SK-N-SH (cell line): ENCODE measurements around the gene DIS3L2. TPM values are rescaled to one million over a fixed set of nuclear protein-coding genes. Genes with fewer than 3 reads are reported as not detected.
"Not testable (repeated sequence)": the region's sequence is repeated elsewhere in the genome, so short reads cannot be mapped to it uniquely, and the experiment has no call there.

ENCODE experiments used
- CTCF ChIA-PET: fragments of 300-600, 350-600 bp; formaldehyde crosslinking; extraction: SDS; loops from one replicate; lab custom pipeline; 2021; lab: Yijun Ruan, JAX
- POLR2A ChIA-PET: fragments of 350-600 bp; sonication (Branson Sonifier 250); formaldehyde crosslinking; extraction: SDS; loops from one replicate; lab custom pipeline; 2020; ENCODE audit warnings: antibody characterized with exemption, inconsistent platforms; lab: Yijun Ruan, JAX
- DNase-seq: peaks from one replicate; pipeline ENCODE4 v3.0.0; 2012
- H2AFZ ChIP-seq: fragments of 200-600 bp; sonication (generic); 2 replicates; pipeline ENCODE4 v1.8.1; 2016; ENCODE audit warnings: antibody characterized with exemption, mild to moderate bottlenecking, low read depth
- H3F3A ChIP-seq: fragments of 200-600 bp; sonication (generic); replicated peaks from 2 replicates; pipeline ENCODE3; 2016; ENCODE audit warnings: antibody characterized with exemption, mild to moderate bottlenecking; ENCODE audit not compliant: insufficient read depth
- H3K27ac ChIP-seq, 2 experiments: fragments of 200-500 bp in 1 of 2; fragments of 200-600 bp in 1 of 2; sonication (Bioruptor generic) in 1 of 2; sonication (generic), shearing (Covaris generic) in 1 of 2; 2 replicates each; pipeline versions ENCODE4 v1.5.1 to v1.6.1; 2014 to 2016; ENCODE audit warnings: low read depth in 2 of 2, inconsistent platforms in 1 of 2, low read length in 1 of 2, mild to moderate bottlenecking in 1 of 2, mixed read lengths in 1 of 2
- H3K27me3 ChIP-seq: fragments of 200-600 bp; sonication (generic), shearing (Covaris generic); 2 replicates; pipeline ENCODE4 v1.6.1; 2016; ENCODE audit warnings: mixed run types; ENCODE audit not compliant: insufficient read depth
- H3K36me3 ChIP-seq, 2 experiments: fragments of 200-500 bp in 1 of 2; fragments of 200-600 bp in 1 of 2; sonication (Bioruptor generic) in 1 of 2; sonication (generic) in 1 of 2; replicated peaks in 1 of 2; 2 replicates each; pipeline versions ENCODE3 to v1.5.1; 2014 to 2016; ENCODE audit warnings: low read length in 1 of 2, mild to moderate bottlenecking in 1 of 2; ENCODE audit not compliant: insufficient read depth in 2 of 2, control insufficient read depth in 1 of 2
- H3K4me1 ChIP-seq, 2 experiments: fragments of 200-500 bp in 1 of 2; fragments of 200-600 bp in 1 of 2; sonication (Bioruptor generic) in 1 of 2; sonication (generic), shearing (Covaris generic) in 1 of 2; 2 replicates each; pipeline versions ENCODE4 v1.5.1 to v1.6.1; 2014 to 2016; ENCODE audit warnings: low read depth in 1 of 2, low read length in 1 of 2, mixed run types in 1 of 2; ENCODE audit not compliant: insufficient read depth in 2 of 2, control insufficient read depth in 1 of 2
- H3K4me2 ChIP-seq: fragments of 200-600 bp; sonication (generic), shearing (Covaris generic); 2 replicates; pipeline ENCODE4 v1.6.1; 2017; ENCODE audit warnings: mixed run types
- H3K4me3 ChIP-seq, 2 experiments: fragments of 200-500 bp in 1 of 2; fragments of 200-600 bp in 1 of 2; sonication (Bioruptor generic) in 1 of 2; sonication (generic), shearing (Covaris generic) in 1 of 2; 2 replicates each; pipeline versions ENCODE4 v1.5.1 to v1.8.1; 2014 to 2016; ENCODE audit warnings: low read depth in 2 of 2, inconsistent platforms in 1 of 2, low read length in 1 of 2, mild to moderate bottlenecking in 1 of 2, mixed read lengths in 1 of 2, moderate library complexity in 1 of 2
- H3K79me2 ChIP-seq: fragments of 200-600 bp; sonication (generic); 2 replicates; pipeline ENCODE4 v1.8.1; 2017; ENCODE audit warnings: mild to moderate bottlenecking; ENCODE audit not compliant: insufficient read depth
- H3K9ac ChIP-seq: fragments of 200-600 bp; sonication (generic); 2 replicates; pipeline ENCODE4 v1.6.1; 2017; ENCODE audit warnings: mixed run types
- H3K9me2 ChIP-seq: fragments of 200-600 bp; sonication (generic); 2 replicates; pipeline ENCODE4 v1.6.1; 2017; ENCODE audit warnings: mixed run types
- H3K9me3 ChIP-seq: fragments of 200-600 bp; sonication (generic); 2 replicates; pipeline ENCODE4 v1.6.1; 2017; ENCODE audit warnings: mixed run types, mild to moderate bottlenecking, moderate library complexity
- H4K20me1 ChIP-seq: fragments of 200-600 bp; sonication (generic); 2 replicates; pipeline ENCODE4 v1.6.1; 2017; ENCODE audit warnings: mild to moderate bottlenecking, mixed run types; ENCODE audit not compliant: insufficient read depth
- ELF1 ChIP-seq: IDR thresholded peaks from 2 replicates; pipeline ENCODE4 v1.4.0; 2012
- EP300 ChIP-seq, 2 experiments: IDR thresholded peaks; 2 replicates each; pipeline versions ENCODE4 v1.4.0 to v1.6.1; 2012; ENCODE audit warnings: borderline replicate concordance in 1 of 2, low read depth in 1 of 2, low read length in 1 of 2
- EZH2phosphoT487 ChIP-seq: fragments of 200-600 bp; sonication (generic); IDR thresholded peaks from 2 replicates; pipeline ENCODE4 v1.6.1; 2017; ENCODE audit warnings: low read depth, mixed run types, mild to moderate bottlenecking, antibody characterized with exemption, moderate library complexity, borderline replicate concordance
- FOSL2 ChIP-seq: IDR thresholded peaks from 2 replicates; pipeline ENCODE4 v1.4.0; 2012; ENCODE audit warnings: low read depth, mild to moderate bottlenecking, moderate library complexity, borderline replicate concordance
- FOXJ3 ChIP-seq: sonication (generic); formaldehyde crosslinking; IDR thresholded peaks from 2 replicates; pipeline ENCODE4 v1.5.1; 2020; ENCODE audit warnings: mild to moderate bottlenecking, missing genetic modification reagents
- JUND ChIP-seq: IDR thresholded peaks from 2 replicates; pipeline ENCODE4 v1.4.0; 2012
- NRF1 ChIP-seq: IDR thresholded peaks from 2 replicates; pipeline ENCODE4 v1.6.1; 2012; ENCODE audit warnings: low read depth, mild to moderate bottlenecking, low read length
- REST ChIP-seq: IDR thresholded peaks from 2 replicates; pipeline ENCODE4 v1.6.1; 2012; ENCODE audit warnings: mild to moderate bottlenecking, low read depth, low read length, moderate library complexity
- RFX5 ChIP-seq: IDR thresholded peaks from 2 replicates; pipeline ENCODE4 v1.6.1; 2012; ENCODE audit warnings: mild to moderate bottlenecking, improper control_type of control experiment, low read length
- SMC3 ChIP-seq: IDR thresholded peaks from 2 replicates; pipeline ENCODE4 v1.6.1; 2012; ENCODE audit warnings: low read depth, low read length, improper control_type of control experiment
- TAF1 ChIP-seq: IDR thresholded peaks from 2 replicates; pipeline ENCODE4 v1.6.1; 2012; ENCODE audit warnings: low read depth, mild to moderate bottlenecking, low read length, moderate library complexity, borderline replicate concordance
- TCF12 ChIP-seq: IDR thresholded peaks from 2 replicates; pipeline ENCODE4 v1.4.0; 2012
- TEAD4 ChIP-seq: IDR thresholded peaks from 2 replicates; pipeline ENCODE4 v1.4.0; 2012; ENCODE audit warnings: mild to moderate bottlenecking, borderline replicate concordance; ENCODE audit not compliant: insufficient read depth
- YY1 ChIP-seq: IDR thresholded peaks from 2 replicates; pipeline ENCODE4 v1.4.0; 2012; ENCODE audit warnings: low read depth, mild to moderate bottlenecking
- WGBS: methylation state at CpG from one replicate; pipeline ENCODE4 v1.1.6; 2017; ENCODE audit warnings: low lambda C conversion rate; 5-methylcytosine and 5-hydroxymethylcytosine counted together
- polyA plus RNA-seq, 3 experiments: library from polyadenylated mRNA; depleted of rRNA; stranded (reverse); fragments of >200 nt; gene quantifications; 2 replicates each; pipeline ENCODE4 v1.2.3, GENCODE V29; 2012
- TF ChIP-seq, protein P1 (sequence below): fragments of 200-600 bp; sonication (generic); IDR thresholded peaks from 2 replicates; pipeline ENCODE4 v1.6.1; 2017; ENCODE audit warnings: antibody characterized with exemption, mild to moderate bottlenecking, moderate library complexity

The DIS3L2 gene
- polyA plus RNA-seq, 1 of the 3 experiments (the other 2 are of a cell fraction): 17.9 TPM

DNA sequence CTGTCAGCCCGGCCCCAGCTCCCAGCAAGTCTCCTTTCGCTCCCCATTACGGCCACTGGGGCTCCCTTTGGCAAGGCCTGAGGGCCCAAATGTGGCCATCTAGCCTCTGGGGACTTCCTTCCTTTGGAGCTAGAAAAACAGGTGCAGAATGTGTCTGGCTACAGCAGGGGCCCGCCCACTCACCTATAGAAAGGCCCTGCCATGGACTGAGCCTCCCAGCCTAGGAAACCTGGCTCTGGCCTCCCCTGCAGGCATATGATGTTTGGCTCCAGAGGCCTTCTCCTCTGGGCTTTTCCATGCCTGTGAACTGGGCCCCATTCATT is 361.8 kb downstream of the DIS3L2 start:
- peaks cover 0 to 19% of the 10 kb centered on the region in 2 experiments; a peak in 1 of 4 replicates for H3K4me1 ChIP-seq
- no peaks in the 10 kb centered on the region for H3K79me2 ChIP-seq
- no peak overlapping the region for H3K4me3 ChIP-seq
- WGBS: 100% methylated on average over 1 of the region's 4 CpGs
- H3K9ac ChIP-seq: no peak overlapping the region
- no peaks in the 10 kb centered on the region for H3K9me3 ChIP-seq
- no peak overlapping the region for H2AFZ ChIP-seq
- no peaks in the 10 kb centered on the region for H3F3A ChIP-seq
- TF ChIP-seq ELF1: no peak
- no peak for TF ChIP-seq EP300 (IDR thresholded peaks at IDR 0.05; ENCODE audit: borderline replicate concordance in 1 of 2, low read depth in 1 of 2, low read length in 1 of 2)
- TF ChIP-seq SMC3: no peak
- TF ChIP-seq NRF1: no peak
- TF ChIP-seq FOXJ3 (CRISPR knock-in tag): no peak
- no peak for TF ChIP-seq JUND
- no peak for TF ChIP-seq FOSL2
- TF ChIP-seq EZH2phosphoT487: no peak
- no peak for TF ChIP-seq REST
- TF ChIP-seq RFX5: no peak
- TF ChIP-seq YY1: no peak
- no peak for TF ChIP-seq TCF12
- no peak for TF ChIP-seq TAF1
- TF ChIP-seq TEAD4: no peak
- TF ChIP-seq, protein P1, sequence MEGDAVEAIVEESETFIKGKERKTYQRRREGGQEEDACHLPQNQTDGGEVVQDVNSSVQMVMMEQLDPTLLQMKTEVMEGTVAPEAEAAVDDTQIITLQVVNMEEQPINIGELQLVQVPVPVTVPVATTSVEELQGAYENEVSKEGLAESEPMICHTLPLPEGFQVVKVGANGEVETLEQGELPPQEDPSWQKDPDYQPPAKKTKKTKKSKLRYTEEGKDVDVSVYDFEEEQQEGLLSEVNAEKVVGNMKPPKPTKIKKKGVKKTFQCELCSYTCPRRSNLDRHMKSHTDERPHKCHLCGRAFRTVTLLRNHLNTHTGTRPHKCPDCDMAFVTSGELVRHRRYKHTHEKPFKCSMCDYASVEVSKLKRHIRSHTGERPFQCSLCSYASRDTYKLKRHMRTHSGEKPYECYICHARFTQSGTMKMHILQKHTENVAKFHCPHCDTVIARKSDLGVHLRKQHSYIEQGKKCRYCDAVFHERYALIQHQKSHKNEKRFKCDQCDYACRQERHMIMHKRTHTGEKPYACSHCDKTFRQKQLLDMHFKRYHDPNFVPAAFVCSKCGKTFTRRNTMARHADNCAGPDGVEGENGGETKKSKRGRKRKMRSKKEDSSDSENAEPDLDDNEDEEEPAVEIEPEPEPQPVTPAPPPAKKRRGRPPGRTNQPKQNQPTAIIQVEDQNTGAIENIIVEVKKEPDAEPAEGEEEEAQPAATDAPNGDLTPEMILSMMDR: no peak
- TF ChIP-seq, all 33 proteins: peak for 0
- no peak for DNase-seq
- Histone ChIP-seq H3K27ac (no peak overlapping the region), H3K36me3 (no peaks in the 10 kb centered on the region), H3K4me2 (no peak overlapping the region), H4K20me1 (peaks cover 21% of the 10 kb centered on the region), H3K27me3 (no peaks in the 10 kb centered on the region), H3K9me2 (no peaks in the 10 kb centered on the region)
- ChIA-PET POLR2A (interaction anchor here (0.6 kb wide), 1 partner anchor 117 kb away, joined by 3 read pairs; no protein-coding TSS in a partner anchor), CTCF (interaction anchor here (0.9 to 13.4 kb wide), 4 partner anchors 36 to 417 kb away, joined by 3 to 214 read pairs (median 6); partner anchors contain the start of gene NPPC)

DNA sequence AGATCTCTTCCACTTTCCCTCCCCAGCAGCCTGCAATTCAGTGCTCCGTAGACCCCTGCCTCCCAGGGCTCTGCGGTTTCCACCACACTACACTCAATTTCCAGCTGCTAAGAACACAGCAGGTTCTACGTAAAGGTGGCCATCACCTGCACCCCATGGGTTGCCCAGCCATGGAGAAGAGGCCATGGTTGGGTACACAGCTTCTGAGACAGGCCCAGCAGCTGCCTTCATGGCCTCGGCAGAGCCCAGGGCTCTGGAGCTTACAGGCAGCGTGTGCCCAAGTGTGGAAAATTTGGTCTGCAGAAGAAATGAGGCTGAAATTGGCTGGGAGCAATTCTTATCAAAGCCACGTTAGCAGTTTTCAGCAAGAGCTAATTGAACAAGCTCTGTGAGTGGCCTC is 362.5 kb downstream of the DIS3L2 start:
- Histone ChIP-seq H3K4me1 (peaks cover 0 to 19% of the 10 kb centered on the region in 2 experiments; a peak in 1 of 4 replicates), H4K20me1 (peaks cover 21% of the 10 kb centered on the region)
- POLR2A ChIA-PET, H3K27me3 ChIP-seq, H3K36me3 ChIP-seq, H3K79me2 ChIP-seq, H3K4me3 ChIP-seq, H3K4me2 ChIP-seq, H3K9ac ChIP-seq, H3K9me3 ChIP-seq, H3K27ac ChIP-seq, H3K9me2 ChIP-seq, H2AFZ ChIP-seq, H3F3A ChIP-seq, DNase-seq: not testable (repeated sequence)
- 91% methylated on average over 6 of the region's 6 CpGs for WGBS
- CTCF ChIA-PET: interaction anchor here (1.0 to 13.4 kb wide), 4 partner anchors 12 to 418 kb away, joined by 4 to 214 read pairs (median 6); partner anchors contain the start of gene NPPC
